Glutamatergic neuron (in vitro differentiated cells): ENCODE results near the gene ZFYVE28. TPM values are rescaled to one million over a fixed set of nuclear protein-coding genes. Genes with fewer than 3 reads are reported as not detected.

ENCODE experiments used
- DNase-seq: peaks from one replicate; pipeline ENCODE4 v3.0.0; 2022
- H3K27ac Mint-ChIP-seq: one replicate; pipeline ENCODE4 v1.8.0; 2020; ENCODE audit warnings: mild to moderate bottlenecking, mixed read lengths, inconsistent platforms; ENCODE audit not compliant: unreplicated experiment
- H3K27me3 Mint-ChIP-seq: one replicate; pipeline ENCODE4 v1.8.0; 2020; ENCODE audit warnings: mild to moderate bottlenecking, moderate library complexity, mixed read lengths, inconsistent platforms; ENCODE audit not compliant: unreplicated experiment
- H3K36me3 Mint-ChIP-seq: one replicate; pipeline ENCODE4 v1.8.0; 2020; ENCODE audit warnings: mild to moderate bottlenecking, mixed read lengths, inconsistent platforms; ENCODE audit not compliant: unreplicated experiment
- H3K4me1 Mint-ChIP-seq: one replicate; pipeline ENCODE4 v1.8.0; 2020; ENCODE audit warnings: mild to moderate bottlenecking, low read depth, mixed read lengths, inconsistent platforms; ENCODE audit not compliant: unreplicated experiment
- H3K4me3 Mint-ChIP-seq: one replicate; pipeline ENCODE4 v1.8.0; 2020; ENCODE audit warnings: mild to moderate bottlenecking, mixed read lengths, inconsistent platforms; ENCODE audit not compliant: unreplicated experiment
- H3K9me3 Mint-ChIP-seq: one replicate; pipeline ENCODE4 v1.8.0; 2020; ENCODE audit warnings: mild to moderate bottlenecking, moderate library complexity, mixed read lengths, inconsistent platforms; ENCODE audit not compliant: unreplicated experiment
- total RNA-seq: library from RNA; stranded (reverse); fragmentation: NEBNext Ultra II Directional; extraction: Animal tissue kit (Norgen Biotek cat#: 25700); gene quantifications from one replicate; pipeline ENCODE4 v1.2.1, GENCODE V29; 2021; ENCODE audit not compliant: unreplicated experiment
- TF ChIP-seq, protein P1 (sequence below): fragments of 200-600 bp; sonication (generic); IDR thresholded peaks from one replicate; pipeline ENCODE4 v1.5.0; 2021; ENCODE audit not compliant: partially characterized antibody, unreplicated experiment

The ZFYVE28 gene
- total RNA-seq, 1 donor from 2014 or later = 4.8 TPM

- Mint-ChIP-seq H3K36me3 (peaks cover 15% of the 10 kb centered on the region), H3K27ac (no peak overlapping the region), H3K27me3 (peaks cover 6% of the 10 kb centered on the region), H3K9me3 (peaks cover 3% of the 10 kb centered on the region), H3K4me1 (no peaks in the 10 kb centered on the region), H3K4me3 (no peak overlapping the region)
- TF ChIP-seq, protein P1, sequence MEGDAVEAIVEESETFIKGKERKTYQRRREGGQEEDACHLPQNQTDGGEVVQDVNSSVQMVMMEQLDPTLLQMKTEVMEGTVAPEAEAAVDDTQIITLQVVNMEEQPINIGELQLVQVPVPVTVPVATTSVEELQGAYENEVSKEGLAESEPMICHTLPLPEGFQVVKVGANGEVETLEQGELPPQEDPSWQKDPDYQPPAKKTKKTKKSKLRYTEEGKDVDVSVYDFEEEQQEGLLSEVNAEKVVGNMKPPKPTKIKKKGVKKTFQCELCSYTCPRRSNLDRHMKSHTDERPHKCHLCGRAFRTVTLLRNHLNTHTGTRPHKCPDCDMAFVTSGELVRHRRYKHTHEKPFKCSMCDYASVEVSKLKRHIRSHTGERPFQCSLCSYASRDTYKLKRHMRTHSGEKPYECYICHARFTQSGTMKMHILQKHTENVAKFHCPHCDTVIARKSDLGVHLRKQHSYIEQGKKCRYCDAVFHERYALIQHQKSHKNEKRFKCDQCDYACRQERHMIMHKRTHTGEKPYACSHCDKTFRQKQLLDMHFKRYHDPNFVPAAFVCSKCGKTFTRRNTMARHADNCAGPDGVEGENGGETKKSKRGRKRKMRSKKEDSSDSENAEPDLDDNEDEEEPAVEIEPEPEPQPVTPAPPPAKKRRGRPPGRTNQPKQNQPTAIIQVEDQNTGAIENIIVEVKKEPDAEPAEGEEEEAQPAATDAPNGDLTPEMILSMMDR = no peak
- no peak for DNase-seq
Observed at GRCh38 chr4:2331043-2331420, 87.4 kb downstream of the ZFYVE28 start.

- H3K4me3 Mint-ChIP-seq = no peak overlapping the region
- peaks cover 6% of the 10 kb centered on the region for H3K27me3 Mint-ChIP-seq
- H3K27ac Mint-ChIP-seq = no peak overlapping the region
- peaks cover 16% of the 10 kb centered on the region for H3K36me3 Mint-ChIP-seq
- TF ChIP-seq, protein P1 = no peak
- peaks cover 3% of the 10 kb centered on the region for H3K9me3 Mint-ChIP-seq
- DNase-seq = no peak
- no peaks in the 10 kb centered on the region for H3K4me1 Mint-ChIP-seq
Observed at GRCh38 chr4:2330091-2331042, 88.1 kb downstream of the ZFYVE28 start.

GRCh38 chr4:2327579-2327978 lies 90.9 kb downstream of the ZFYVE28 start:
- Mint-ChIP-seq H3K4me3 (no peak overlapping the region), H3K27me3 (peaks cover 9% of the 10 kb centered on the region), H3K9me3 (peaks cover 8% of the 10 kb centered on the region), H3K36me3 (peaks cover 20% of the 10 kb centered on the region), H3K27ac (no peak overlapping the region), H3K4me1 (no peaks in the 10 kb centered on the region)
- TF ChIP-seq, protein P1 = no peak
- no peak for DNase-seq

GRCh38 chr4:2324891-2325290 lies 93.6 kb downstream of the ZFYVE28 start:
- TF ChIP-seq, protein P1 = no peak
- Mint-ChIP-seq H3K4me1 (no peaks in the 10 kb centered on the region), H3K9me3 (peaks cover 7% of the 10 kb centered on the region), H3K36me3 (peaks cover 20% of the 10 kb centered on the region), H3K4me3 (no peak overlapping the region), H3K27ac (no peak overlapping the region), H3K27me3 (peaks cover 7% of the 10 kb centered on the region)
- no peak for DNase-seq

DNA sequence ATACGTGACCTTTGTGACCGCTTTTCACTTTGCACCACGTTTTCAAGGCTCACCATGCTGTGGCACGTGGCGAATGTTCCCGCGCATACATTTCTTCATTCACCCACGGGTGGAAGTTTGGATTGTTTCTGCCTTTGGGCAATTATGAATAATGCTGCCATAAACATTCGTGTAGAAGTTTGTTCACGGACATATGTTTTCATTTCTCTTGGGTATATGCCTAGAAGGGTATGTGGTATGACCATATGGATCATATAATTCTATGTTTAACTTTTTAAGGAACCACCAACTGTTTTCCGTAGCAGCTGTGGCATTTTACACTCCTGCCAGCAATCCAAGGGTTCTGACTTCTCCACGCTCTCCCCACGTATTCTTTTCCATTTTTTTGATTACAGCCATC lies 95.6 kb downstream of the ZFYVE28 start:
- no peaks in the 10 kb centered on the region for H3K4me1 Mint-ChIP-seq
- TF ChIP-seq, protein P1 = no peak
- peaks cover 16% of the 10 kb centered on the region for H3K36me3 Mint-ChIP-seq
- H3K4me3 Mint-ChIP-seq = no peak overlapping the region
- peaks cover 7% of the 10 kb centered on the region for H3K27me3 Mint-ChIP-seq
- DNase-seq = no peak
- no peak overlapping the region for H3K27ac Mint-ChIP-seq
- peaks cover 7% of the 10 kb centered on the region for H3K9me3 Mint-ChIP-seq
